Activated CD4-positive, CD25-positive, alpha-beta regulatory T cell treated with anti-CD3 and anti-CD28 coated beads, Interleukin-2, amount 50 U/mL, for 16 hours (primary cell): ENCODE measurements around the gene C12orf76.

Experiments used
- DNase-seq: peaks from one replicate; pipeline ENCODE4 v3.0.0-alpha.2; 2020; ENCODE audit warnings: low read depth, low spot score

Gene C12orf76

GRCh38 chr12:109995686-109996482 is 52.4 kb downstream of the C12orf76 start, which contains the start of gene GIT2:
GIT2 (minus strand) TSS chr12:109996368; CDS start chr12:109996224, 144 bp downstream.
- peak; percentile 94 for DNase-seq

DNA sequence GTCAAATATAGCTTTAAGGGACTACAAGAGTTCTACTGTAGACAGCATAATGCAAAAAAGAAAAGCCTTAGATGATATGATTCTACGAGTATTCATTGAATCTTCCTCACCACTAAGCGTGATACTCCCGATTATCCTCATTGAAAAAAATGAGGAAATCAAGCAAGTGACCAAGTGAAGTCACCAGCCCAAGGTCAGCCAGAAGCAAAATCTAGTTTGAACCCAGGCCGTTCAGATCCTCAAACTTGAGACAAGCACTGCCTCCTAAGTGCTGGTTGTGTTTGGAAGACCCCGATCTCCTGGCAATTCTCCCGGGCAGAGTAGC is 53.0 kb downstream of the C12orf76 start:
- no peak for DNase-seq

DNA sequence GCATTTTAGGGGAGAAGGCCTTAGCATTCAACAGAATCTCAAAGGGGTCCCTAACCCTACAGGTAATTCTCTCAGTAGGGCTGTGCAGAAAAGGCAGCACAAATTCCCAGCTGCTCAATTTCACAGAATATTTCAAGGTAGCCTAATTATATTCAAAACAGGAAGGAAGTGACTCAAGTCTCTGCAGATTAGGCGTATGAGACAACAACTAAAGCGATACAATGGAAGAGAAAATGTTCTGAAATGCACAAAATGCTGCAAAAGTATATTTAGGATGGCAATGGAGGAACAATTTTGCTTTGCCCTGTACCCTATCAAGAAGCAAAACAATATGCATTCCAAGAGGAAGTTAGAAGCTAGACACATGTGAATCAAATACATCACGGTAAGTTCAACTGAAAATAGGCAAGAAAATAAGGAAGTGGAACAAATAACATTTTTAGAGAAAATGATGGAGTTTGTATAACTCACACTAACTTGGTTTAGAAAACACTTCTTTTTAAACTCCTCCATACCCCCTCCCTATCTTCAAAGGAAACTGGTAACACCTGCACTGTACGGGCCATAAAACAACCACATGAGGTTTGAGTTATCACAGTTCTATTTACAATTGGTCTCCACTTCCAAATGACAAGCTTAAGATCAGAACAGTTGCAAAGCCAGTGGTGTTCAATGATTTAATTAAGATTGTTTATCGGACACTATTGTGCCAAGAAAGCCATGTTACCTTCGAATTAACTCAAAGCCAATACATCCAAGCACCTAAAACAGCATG is 53.7 kb downstream of the C12orf76 start:
- no peak for DNase-seq

DNA sequence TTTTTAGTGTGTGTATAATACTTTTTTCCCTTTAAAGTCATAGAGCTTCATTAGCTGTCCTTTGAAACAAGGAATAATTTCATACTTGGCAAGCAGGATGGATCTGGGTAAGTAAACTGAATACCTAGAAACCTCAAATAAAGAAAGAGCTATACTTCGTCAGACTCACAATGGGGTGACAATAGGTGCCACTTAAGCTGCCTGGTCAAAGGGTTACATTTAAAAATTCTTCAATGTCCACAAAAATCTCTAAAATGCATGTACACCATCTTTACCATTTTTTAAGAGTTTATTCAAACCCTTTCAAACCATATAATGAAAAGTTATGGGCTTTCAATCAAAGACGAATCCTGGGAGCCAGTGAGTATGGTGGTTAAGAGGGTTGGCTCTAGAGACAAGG is 55.2 kb downstream of the C12orf76 start:
- DNase-seq = no peak

GRCh38 chr12:109991586-109991985 is 56.7 kb downstream of the C12orf76 start:
- no peak for DNase-seq
